Natural killer cell (primary cell): ENCODE data around the gene LIN9. TPM values are rescaled to one million over a fixed set of nuclear protein-coding genes. Genes with fewer than 3 reads are reported as not detected.
A peak's percentile ranks its signal among the peaks of the same experiment; 100 is the strongest.

Experiments used
- ATAC-seq, 3 donors: fragments of 150-1000 bp in 2 of 3; fragments of 200-7000 bp in 1 of 3; cut with Tn5 transposase; 1 replicate in 1 of 3; 2 replicates in 2 of 3; pipeline ENCODE4 v1.10.0; 2021; ENCODE audit warnings: mild to moderate bottlenecking in 2 of 3, moderate library complexity in 2 of 3
- DNase-seq, 2 donors: peaks; one replicate each; pipeline versions ENCODE4 v3.0.0 to v3.0.0-alpha.2; 2013 to 2021; ENCODE audit warnings: mixed read lengths in 1 of 2
- H3K27ac ChIP-seq: one replicate; pipeline ENCODE4 v1.5.1; 2013; ENCODE audit warnings: mild to moderate bottlenecking, low read length
- H3K27me3 ChIP-seq: one replicate; pipeline ENCODE4 v1.6.1; 2013; ENCODE audit warnings: low read length; ENCODE audit not compliant: control insufficient read depth, insufficient read depth
- H3K36me3 ChIP-seq: one replicate; pipeline ENCODE4 v1.6.1; 2013; ENCODE audit warnings: low read length; ENCODE audit not compliant: control insufficient read depth, insufficient read depth
- H3K4me1 ChIP-seq: one replicate; pipeline ENCODE4 v1.6.1; 2013; ENCODE audit warnings: low read length; ENCODE audit not compliant: control insufficient read depth, insufficient read depth
- H3K4me3 ChIP-seq: one replicate; pipeline ENCODE4 v1.5.1; 2013; ENCODE audit warnings: low read length
- H3K9me3 ChIP-seq: one replicate; pipeline ENCODE4 v1.6.1; 2013; ENCODE audit warnings: low read length; ENCODE audit not compliant: control insufficient read depth, insufficient read depth
- H3K27ac Mint-ChIP-seq, 2 donors: one replicate each; pipeline ENCODE4 v1.8.0; 2022; ENCODE audit warnings: mild to moderate bottlenecking in 2 of 2, mixed read lengths in 2 of 2, moderate library complexity in 1 of 2
- H3K27me3 Mint-ChIP-seq, 2 donors: one replicate each; pipeline ENCODE4 v1.8.0; 2022; ENCODE audit warnings: low read depth in 2 of 2, mixed read lengths in 2 of 2
- H3K36me3 Mint-ChIP-seq: one replicate; pipeline ENCODE4 v1.8.0; 2022; ENCODE audit warnings: mixed read lengths
- H3K4me1 Mint-ChIP-seq, 2 donors: one replicate each; pipeline ENCODE4 v1.8.0; 2022; ENCODE audit warnings: mixed read lengths in 2 of 2
- H3K4me3 Mint-ChIP-seq: one replicate; pipeline ENCODE4 v1.8.0; 2022; ENCODE audit warnings: mild to moderate bottlenecking, moderate library complexity, mixed read lengths
- H3K9me3 Mint-ChIP-seq, 2 donors: one replicate each; pipeline ENCODE4 v1.8.0; 2022; ENCODE audit warnings: mixed read lengths in 2 of 2
- CTCF ChIP-seq: fragments of 200-600 bp; IDR thresholded peaks from one replicate; pipeline ENCODE4 v1.8.0; 2022; ENCODE audit warnings: antibody characterized with exemption
- WGBS: methylation state at CpG from one replicate; pipeline ENCODE4 v1.1.7; 2013; ENCODE audit warnings: missing lambda C conversion rate; ENCODE audit not compliant: insufficient coverage; 5-methylcytosine and 5-hydroxymethylcytosine counted together
- intact Hi-C: fragments of 100-400 bp; cut with micrococcal nuclease; formaldehyde crosslinking; loops from one replicate; pipeline ENCODE4 v1.14.2; 2022
- total RNA-seq, 4 donors: library from RNA; stranded (reverse); fragments of 120-200 nt in 1 of 4; gene quantifications; one replicate each; pipeline versions ENCODE4 v1.2.3 to v1.2.4, GENCODE V29; 2013 to 2022

The LIN9 gene
- total RNA-seq, 3 donors from 2014 or later (not counting 1 experiment from before 2014, with no cell fraction given) = 1.3 to 2.9 (median 2.4) TPM

- no peak for TF ChIP-seq CTCF
- peaks cover 0 to 2% of the 10 kb centered on the region in 2 donors for H3K27me3 Mint-ChIP-seq
- WGBS = 63% methylated on average over 2 of the region's 2 CpGs
- ATAC-seq (peak; percentile 61 to 63 (median 61)), DNase-seq (peak in 1 of 2 donors; percentile 29)
- peaks cover 3% of the 10 kb centered on the region for H3K4me1 ChIP-seq
- intact Hi-C loops = no loop called here
- peak overlapping the region; percentile 84 for H3K4me3 Mint-ChIP-seq
- no peaks in the 10 kb centered on the region for H3K9me3 ChIP-seq
- H3K27me3 ChIP-seq = no peaks in the 10 kb centered on the region
- peak overlapping the region in 1 of 2 donors; percentile 63 for H3K27ac Mint-ChIP-seq
- no peaks in the 10 kb centered on the region for H3K9me3 Mint-ChIP-seq
- no peaks in the 10 kb centered on the region for H3K36me3 ChIP-seq
- no peaks in the 10 kb centered on the region for H3K36me3 Mint-ChIP-seq
- peaks cover 6 to 11% of the 10 kb centered on the region in 2 donors for H3K4me1 Mint-ChIP-seq
- H3K4me3 ChIP-seq = no peak overlapping the region
- H3K27ac ChIP-seq = no peak overlapping the region
Measured at GRCh38 chr1:226332947-226333346, 24.0 kb upstream of the LIN9 start.

GRCh38 chr1:226329237-226329636, 20.3 kb upstream of the LIN9 start:
- whole genome bisulfite sequencing = 100% methylated on average over 2 of the region's 3 CpGs
- intact Hi-C loops = no loop called here
- Histone ChIP-seq H3K9me3 (no peaks in the 10 kb centered on the region), H3K4me1 (peaks cover 3% of the 10 kb centered on the region), H3K36me3 (no peaks in the 10 kb centered on the region), H3K4me3 (no peak overlapping the region), H3K27ac (no peak overlapping the region), H3K27me3 (no peaks in the 10 kb centered on the region)
- H3K4me3 Mint-ChIP-seq = no peak overlapping the region
- no peak overlapping the region for H3K27ac Mint-ChIP-seq
- peaks cover 0 to 8% of the 10 kb centered on the region in 2 donors for H3K27me3 Mint-ChIP-seq
- peaks cover 6 to 11% of the 10 kb centered on the region in 2 donors for H3K4me1 Mint-ChIP-seq
- no peak for DNase-seq
- no peak for TF ChIP-seq CTCF
- no peaks in the 10 kb centered on the region for H3K9me3 Mint-ChIP-seq
- no peaks in the 10 kb centered on the region for H3K36me3 Mint-ChIP-seq
- no peak for ATAC-seq

GRCh38 chr1:226327761-226328162, 18.8 kb upstream of the LIN9 start:
- peaks cover 0 to 11% of the 10 kb centered on the region in 2 donors for H3K27me3 Mint-ChIP-seq
- peaks cover 0 to 3% of the 10 kb centered on the region in 2 donors for H3K4me1 Mint-ChIP-seq
- Histone ChIP-seq H3K36me3 (no peaks in the 10 kb centered on the region), H3K4me1 (no peaks in the 10 kb centered on the region), H3K9me3 (no peaks in the 10 kb centered on the region), H3K27me3 (no peaks in the 10 kb centered on the region), H3K27ac (no peak overlapping the region), H3K4me3 (no peak overlapping the region)
- no peaks in the 10 kb centered on the region for H3K9me3 Mint-ChIP-seq
- no peak overlapping the region for H3K27ac Mint-ChIP-seq
- ATAC-seq (no peak), DNase-seq (no peak)
- no peak overlapping the region for H3K4me3 Mint-ChIP-seq
- TF ChIP-seq CTCF = no peak
- no peaks in the 10 kb centered on the region for H3K36me3 Mint-ChIP-seq
- WGBS = 62% methylated on average over 2 of the region's 2 CpGs
- intact Hi-C loops = no loop called here

GRCh38 chr1:226325178-226325577, 16.2 kb upstream of the LIN9 start:
- Mint-ChIP-seq H3K27me3 (peaks cover 0 to 11% of the 10 kb centered on the region in 2 donors), H3K4me3 (no peak overlapping the region), H3K9me3 (no peaks in the 10 kb centered on the region), H3K27ac (no peak overlapping the region), H3K36me3 (no peaks in the 10 kb centered on the region), H3K4me1 (no peaks in the 10 kb centered on the region)
- intact Hi-C loops = no loop called here
- Histone ChIP-seq H3K36me3 (no peaks in the 10 kb centered on the region), H3K4me1 (no peaks in the 10 kb centered on the region), H3K4me3 (no peak overlapping the region), H3K27me3 (no peaks in the 10 kb centered on the region), H3K9me3 (no peaks in the 10 kb centered on the region), H3K27ac (no peak overlapping the region)
- no peak for DNase-seq
- no peak for ATAC-seq
- TF ChIP-seq CTCF = no peak
- WGBS = 67% methylated on average over 1 of the region's 1 CpG
